Epithelial cell of proximal tubule (primary cell): ENCODE data around the gene TMEM8B. TPM values are rescaled to one million over a fixed set of nuclear protein-coding genes. Genes with fewer than 3 reads are reported as not detected.

ENCODE experiments used
- DNase-seq: peaks from one replicate; pipeline ENCODE4 v3.0.0-alpha.2; 2011; ENCODE audit warnings: low read depth
- H3K4me3 ChIP-seq: 2 replicates; pipeline ENCODE4 v1.5.1; 2011; ENCODE audit warnings: low read depth, mild to moderate bottlenecking, low read length
- total RNA-seq: library from RNA; depleted of rRNA; stranded (reverse); fragments of >200 nt; gene quantifications from 2 replicates; pipeline ENCODE4 v1.2.3, GENCODE V29; 2015
- TF ChIP-seq, protein P1 (sequence below): conservative IDR thresholded peaks from 2 replicates; pipeline ENCODE4 v1.5.1; 2012; ENCODE audit warnings: low read depth, mild to moderate bottlenecking, low read length

Gene TMEM8B
- total RNA-seq, 1 donor from 2014 or later: 4.2 TPM

GRCh38 chr9:35899021-35899420, 70.0 kb downstream of the TMEM8B start:
- DNase-seq: no peak
- no peak overlapping the region for H3K4me3 ChIP-seq
- TF ChIP-seq, protein P1, sequence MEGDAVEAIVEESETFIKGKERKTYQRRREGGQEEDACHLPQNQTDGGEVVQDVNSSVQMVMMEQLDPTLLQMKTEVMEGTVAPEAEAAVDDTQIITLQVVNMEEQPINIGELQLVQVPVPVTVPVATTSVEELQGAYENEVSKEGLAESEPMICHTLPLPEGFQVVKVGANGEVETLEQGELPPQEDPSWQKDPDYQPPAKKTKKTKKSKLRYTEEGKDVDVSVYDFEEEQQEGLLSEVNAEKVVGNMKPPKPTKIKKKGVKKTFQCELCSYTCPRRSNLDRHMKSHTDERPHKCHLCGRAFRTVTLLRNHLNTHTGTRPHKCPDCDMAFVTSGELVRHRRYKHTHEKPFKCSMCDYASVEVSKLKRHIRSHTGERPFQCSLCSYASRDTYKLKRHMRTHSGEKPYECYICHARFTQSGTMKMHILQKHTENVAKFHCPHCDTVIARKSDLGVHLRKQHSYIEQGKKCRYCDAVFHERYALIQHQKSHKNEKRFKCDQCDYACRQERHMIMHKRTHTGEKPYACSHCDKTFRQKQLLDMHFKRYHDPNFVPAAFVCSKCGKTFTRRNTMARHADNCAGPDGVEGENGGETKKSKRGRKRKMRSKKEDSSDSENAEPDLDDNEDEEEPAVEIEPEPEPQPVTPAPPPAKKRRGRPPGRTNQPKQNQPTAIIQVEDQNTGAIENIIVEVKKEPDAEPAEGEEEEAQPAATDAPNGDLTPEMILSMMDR: no peak

DNA sequence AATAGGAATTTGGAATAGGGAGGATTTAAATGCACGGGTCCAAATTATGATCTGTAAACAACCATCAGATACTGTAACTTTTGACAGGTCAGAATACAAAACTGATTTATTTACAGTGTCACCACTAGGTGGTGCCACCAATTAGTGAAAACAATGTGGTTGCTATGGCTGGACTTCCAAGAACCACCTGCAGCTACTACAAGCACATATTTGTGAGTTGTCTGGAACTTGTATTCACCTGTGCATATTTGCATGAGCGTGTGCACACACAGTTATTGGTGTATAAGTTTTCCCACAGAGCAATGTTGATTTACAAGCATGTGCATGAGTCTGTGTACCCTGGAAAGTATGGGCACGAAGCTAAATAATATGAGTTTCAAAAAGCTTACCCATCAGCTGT, 74.0 kb downstream of the TMEM8B start:
- TF ChIP-seq, protein P1: peak; percentile 70
- DNase-seq: no peak
- no peak overlapping the region for H3K4me3 ChIP-seq

GRCh38 chr9:35904338-35904737, 75.3 kb downstream of the TMEM8B start:
- TF ChIP-seq, protein P1: no peak
- DNase-seq: no peak
- H3K4me3 ChIP-seq: no peak overlapping the region

DNA sequence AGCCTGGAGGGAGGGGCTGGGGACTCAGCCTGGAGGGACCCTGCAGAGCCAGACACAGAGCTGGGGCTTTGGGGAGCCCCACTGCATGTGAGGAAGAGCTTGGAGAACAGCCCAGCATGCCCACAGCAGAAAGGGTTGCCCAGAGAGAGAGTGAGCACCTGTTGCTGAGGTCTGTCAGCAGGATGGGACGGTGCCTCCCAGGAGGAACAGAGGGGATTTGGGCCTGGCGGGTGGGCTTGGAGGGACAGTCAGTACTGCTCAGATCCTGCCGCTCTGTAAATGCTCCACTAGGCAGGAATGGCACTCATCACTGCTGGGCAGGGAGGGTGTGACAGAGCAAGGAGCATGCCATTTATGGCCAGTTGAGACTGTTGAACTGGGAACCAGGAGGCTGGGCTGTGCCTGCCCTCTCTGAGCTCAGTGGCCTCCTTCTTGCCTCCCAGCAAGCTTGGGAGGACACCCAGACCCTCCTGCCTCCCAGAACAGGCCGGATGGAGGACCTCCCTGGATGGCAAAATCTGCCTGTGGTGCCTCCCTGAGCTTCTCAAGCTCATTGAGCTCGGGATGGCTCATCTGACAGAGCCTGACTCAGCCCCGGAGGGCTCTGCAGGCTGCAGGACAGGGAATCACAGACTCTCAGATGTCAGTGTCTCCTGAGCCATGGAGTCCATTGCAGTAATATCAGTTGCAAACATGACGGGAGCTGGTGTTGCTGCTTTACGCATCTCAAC, 76.2 kb downstream of the TMEM8B start:
- TF ChIP-seq, protein P1: no peak
- H3K4me3 ChIP-seq: no peak overlapping the region
- no peak for DNase-seq

DNA sequence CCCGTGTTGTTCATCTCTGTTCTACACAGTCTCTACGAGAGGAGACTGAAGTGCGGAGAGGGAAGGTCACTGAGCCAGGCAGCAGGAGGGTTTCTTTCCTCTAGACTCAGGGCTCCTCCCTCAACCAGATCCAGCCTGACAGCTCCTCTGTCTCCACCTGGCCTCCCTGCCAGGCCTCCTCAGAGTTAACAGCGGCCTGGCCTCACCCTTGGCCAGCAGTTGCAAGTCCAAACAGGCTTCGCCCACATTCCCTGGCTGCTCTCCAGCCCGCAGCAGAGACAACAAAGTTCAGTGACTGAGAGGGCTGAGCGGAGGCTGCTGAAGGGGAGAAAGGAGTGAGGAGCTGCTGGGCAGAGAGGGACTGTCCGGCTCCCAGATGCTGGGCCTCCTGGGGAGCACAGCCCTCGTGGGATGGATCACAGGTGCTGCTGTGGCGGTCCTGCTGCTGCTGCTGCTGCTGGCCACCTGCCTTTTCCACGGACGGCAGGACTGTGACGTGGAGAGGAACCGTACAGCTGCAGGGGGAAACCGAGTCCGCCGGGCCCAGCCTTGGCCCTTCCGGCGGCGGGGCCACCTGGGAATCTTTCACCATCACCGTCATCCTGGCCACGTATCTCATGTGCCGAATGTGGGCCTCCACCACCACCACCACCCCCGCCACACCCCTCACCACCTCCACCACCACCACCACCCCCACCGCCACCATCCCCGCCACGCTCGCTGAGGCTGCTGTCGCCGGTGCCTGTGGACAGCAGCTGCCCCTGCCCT, 77.1 kb downstream of the TMEM8B start, which contains the start of gene HRCT1:
Gene HRCT1, plus strand, starts transcription at position 291 of the 768 bp plus-strand sequence. Its CDS starts 86 bp downstream, at position 377.
- peak; percentile 66 for DNase-seq
- TF ChIP-seq, protein P1: no peak
- H3K4me3 ChIP-seq: peak within 1 kb of the TSS; percentile 19

GRCh38 chr9:35906923-35907699, 78.1 kb downstream of the TMEM8B start:
- TF ChIP-seq, protein P1: no peak
- H3K4me3 ChIP-seq: peak overlapping the region; percentile 19
- DNase-seq: no peak
